Tibial nerve (tissue), 4 donors: Measurements from ENCODE around the gene ANO6. TPM values are rescaled to one million over a fixed set of nuclear protein-coding genes. Genes with fewer than 3 reads are reported as not detected.
A peak's percentile ranks its signal among the peaks of the same experiment; 100 is the strongest.

ENCODE experiments used
- DNase-seq, 2 donors: peaks; one replicate each; pipeline ENCODE4 v3.0.0-alpha.2; 2019; ENCODE audit warnings: low spot score in 2 of 2
- H3K27ac ChIP-seq, 4 donors: fragments of 200-600 bp; sonication (generic) in 3 of 4; one replicate each; pipeline ENCODE4 v1.5.1; 2017 to 2019; ENCODE audit warnings: mild to moderate bottlenecking in 1 of 4
- H3K27me3 ChIP-seq, 2 donors: fragments of 200-600 bp; sonication (generic) in 1 of 2; one replicate each; pipeline versions ENCODE4 v1.5.1 to v1.6.0; 2017 to 2019
- H3K36me3 ChIP-seq, 3 donors: fragments of 200-600 bp; sonication (generic); one replicate each; pipeline ENCODE4 v1.5.1; 2018 to 2019
- H3K4me1 ChIP-seq, 4 donors: fragments of 200-600 bp; sonication (generic) in 3 of 4; one replicate each; pipeline ENCODE4 v1.5.1; 2017 to 2019
- H3K4me3 ChIP-seq, 4 donors: fragments of 200-600 bp; sonication (generic) in 3 of 4; one replicate each; pipeline ENCODE4 v1.5.1; 2017 to 2019; ENCODE audit warnings: mild to moderate bottlenecking in 1 of 4, moderate library complexity in 1 of 4
- H3K9me3 ChIP-seq, 4 donors: fragments of 200-600 bp; sonication (generic) in 3 of 4; one replicate each; pipeline ENCODE4 v1.5.1; 2017 to 2019
- CTCF ChIP-seq, 5 experiments: fragments of 200-600 bp in 3 of 5; fragments of 450-650 bp in 2 of 5; sonication (generic) in 3 of 5; IDR thresholded peaks; one replicate each; pipeline ENCODE4 v1.5.1; 2016 to 2019; ENCODE audit warnings: antibody characterized with exemption in 5 of 5, mild to moderate bottlenecking in 3 of 5, moderate library complexity in 2 of 5
- EP300 ChIP-seq, 2 donors: sonication (generic); formaldehyde crosslinking; IDR thresholded peaks; one replicate each; pipeline ENCODE4 v1.6.1; 2017; ENCODE audit warnings: antibody characterized with exemption in 2 of 2, mild to moderate bottlenecking in 1 of 2
- POLR2A ChIP-seq, 2 donors: fragments of 450-650 bp; IDR thresholded peaks; one replicate each; pipeline ENCODE4 v1.6.1; 2017; ENCODE audit warnings: antibody characterized with exemption in 2 of 2, mild to moderate bottlenecking in 2 of 2, moderate library complexity in 2 of 2
- WGBS, 2 donors: methylation state at CpG; one replicate each; pipeline ENCODE4 v1.1.5; 2018; 5-methylcytosine and 5-hydroxymethylcytosine counted together
- total RNA-seq, 4 donors: library from RNA; depleted of rRNA; stranded (reverse); fragments of >200 nt; gene quantifications; one replicate each; pipeline ENCODE4 v1.1.0, GENCODE V29; 2016

The ANO6 gene
- total RNA-seq, 4 donors from 2014 or later, result 44.1 to 52.2 (median 45.3) TPM

- TF ChIP-seq EP300 (IDR thresholded peaks at IDR 0.05), result no peak
- TF ChIP-seq POLR2A (IDR thresholded peaks at IDR 0.05), result no peak
- no peak for TF ChIP-seq CTCF (IDR thresholded peaks at IDR 0.05)
- no peak for DNase-seq
- H3K27ac ChIP-seq, result no peak overlapping the region
- H3K4me3 ChIP-seq, result no peak overlapping the region
- no peaks in the 10 kb centered on the region for H3K4me1 ChIP-seq
- WGBS, 2 donors, result 82 to 84% methylated on average over 3 of the region's 3 CpGs
- H3K36me3 ChIP-seq, result peaks cover 0 to 39% (median 0%) of the 10 kb centered on the region in 3 donors
- no peaks in the 10 kb centered on the region for H3K27me3 ChIP-seq
- H3K9me3 ChIP-seq, result peaks cover 0 to 16% (median 4%) of the 10 kb centered on the region in 4 donors
Observed at GRCh38 chr12:45368841-45369489, 153.1 kb downstream of the ANO6 start.

- H3K27me3 ChIP-seq, result no peaks in the 10 kb centered on the region
- DNase-seq, result no peak
- no peak overlapping the region for H3K4me3 ChIP-seq
- TF ChIP-seq CTCF (IDR thresholded peaks at IDR 0.05) (no peak), POLR2A (IDR thresholded peaks at IDR 0.05) (no peak), EP300 (IDR thresholded peaks at IDR 0.05) (no peak)
- no peak overlapping the region for H3K27ac ChIP-seq
- 66 to 76% methylated on average over 1 of the region's 1 CpG for WGBS, 2 donors
- H3K4me1 ChIP-seq, result no peaks in the 10 kb centered on the region
- H3K9me3 ChIP-seq, result no peaks in the 10 kb centered on the region
- peaks cover 0 to 39% (median 0%) of the 10 kb centered on the region in 3 donors for H3K36me3 ChIP-seq
Observed at GRCh38 chr12:45377815-45378214, 161.9 kb downstream of the ANO6 start.

- Histone ChIP-seq H3K27ac (no peak overlapping the region), H3K36me3 (peaks cover 0 to 53% (median 0%) of the 10 kb centered on the region in 3 donors), H3K4me3 (no peak overlapping the region), H3K9me3 (no peaks in the 10 kb centered on the region), H3K4me1 (no peaks in the 10 kb centered on the region), H3K27me3 (no peaks in the 10 kb centered on the region)
- 80 to 85% methylated on average over 5 of the region's 5 CpGs for WGBS, 2 donors
- no peak for DNase-seq
- no peak for TF ChIP-seq CTCF (IDR thresholded peaks at IDR 0.05)
- no peak for TF ChIP-seq EP300 (IDR thresholded peaks at IDR 0.05)
- no peak for TF ChIP-seq POLR2A (IDR thresholded peaks at IDR 0.05)
Observed at GRCh38 chr12:45379261-45379660, 163.4 kb downstream of the ANO6 start.

- Histone ChIP-seq H3K27ac (no peak overlapping the region), H3K27me3 (no peaks in the 10 kb centered on the region), H3K36me3 (peaks cover 0 to 74% (median 0%) of the 10 kb centered on the region in 3 donors), H3K4me1 (no peaks in the 10 kb centered on the region), H3K4me3 (no peak overlapping the region), H3K9me3 (no peaks in the 10 kb centered on the region)
- DNase-seq, result no peak
- TF ChIP-seq POLR2A (IDR thresholded peaks at IDR 0.05) (no peak), EP300 (IDR thresholded peaks at IDR 0.05) (no peak), CTCF (IDR thresholded peaks at IDR 0.05) (no peak)
- WGBS, 2 donors, result 93 to 98% methylated on average over 4 of the region's 4 CpGs
Observed at GRCh38 chr12:45381351-45381750, 165.5 kb downstream of the ANO6 start.

- Histone ChIP-seq H3K27me3 (no peaks in the 10 kb centered on the region), H3K9me3 (no peaks in the 10 kb centered on the region), H3K27ac (no peak overlapping the region), H3K36me3 (peaks cover 0 to 56% (median 0%) of the 10 kb centered on the region in 3 donors), H3K4me3 (no peak overlapping the region), H3K4me1 (peaks cover 0 to 5% (median 0%) of the 10 kb centered on the region in 4 donors)
- peak in 1 of 2 donors; percentile 62 for DNase-seq
- TF ChIP-seq POLR2A (IDR thresholded peaks at IDR 0.05) (no peak), EP300 (IDR thresholded peaks at IDR 0.05) (no peak), CTCF (IDR thresholded peaks at IDR 0.05) (peak; percentile 43 to 77 (median 51))
- WGBS, 2 donors, result 8 to 18% methylated on average over 1 of the region's 1 CpG
Observed at GRCh38 chr12:45388545-45388944, 172.7 kb downstream of the ANO6 start.
